PC-3 (cell line): Measurements from ENCODE around the gene MMP1.

Experiments used
- CTCF ChIP-seq: fragments of 300-600 bp; sonication (generic); conservative IDR thresholded peaks from 2 replicates; pipeline ENCODE4 v1.5.1; 2017; ENCODE audit warnings: antibody characterized with exemption, low read depth, mild to moderate bottlenecking, low read length
- EZH2 ChIP-seq: fragments of 300-600 bp; sonication (generic); IDR thresholded peaks from one replicate; pipeline ENCODE4 v1.6.1; 2017; ENCODE audit warnings: antibody characterized with exemption, mild to moderate bottlenecking, low read length; ENCODE audit not compliant: unreplicated experiment
- EZH2phosphoT487 ChIP-seq: fragments of 300-600 bp; sonication (generic); IDR thresholded peaks from 2 replicates; pipeline ENCODE4 v1.6.1; 2018; ENCODE audit warnings: mild to moderate bottlenecking, antibody characterized with exemption, low read length, borderline replicate concordance

- TF ChIP-seq EZH2phosphoT487 (no peak), CTCF (no peak), EZH2 (no peak)
Observed at GRCh38 chr11:102831128-102831488, 33.1 kb upstream of the MMP1 start.
